WTC11 (cell line): Measurements from ENCODE around the gene TES.

Experiments used
- CTCF ChIP-seq: fragments of 200-600 bp; IDR thresholded peaks from 2 replicates; pipeline ENCODE4 v1.8.0; 2022; ENCODE audit warnings: antibody characterized with exemption
- E2F5 ChIP-seq: sonication (generic); formaldehyde crosslinking; IDR thresholded peaks from 2 replicates; pipeline ENCODE4 v1.8.1; 2022; ENCODE audit warnings: mild to moderate bottlenecking, moderate library complexity, missing genetic modification reagents
- SMAD3 ChIP-seq: sonication (generic); formaldehyde crosslinking; IDR thresholded peaks from 2 replicates; pipeline ENCODE4 v1.8.0; 2022; ENCODE audit warnings: missing genetic modification reagents, mild to moderate bottlenecking, borderline replicate concordance

GRCh38 chr7:116277070-116277469, 66.7 kb downstream of the TES start:
- TF ChIP-seq E2F5 (CRISPR knock-in tag) (no peak), CTCF (no peak), SMAD3 (CRISPR knock-in tag) (no peak)
